Caki2 (cell line): Measurements from ENCODE around the gene CALN1. TPM values are rescaled to one million over a fixed set of nuclear protein-coding genes. Genes with fewer than 3 reads are reported as not detected.

Source experiments
- DNase-seq: peaks from one replicate; pipeline ENCODE4 v3.0.0-alpha.2; 2015; ENCODE audit warnings: low read depth
- in situ Hi-C: cut with HindIII; loops from 2 replicates; pipeline ENCODE4 v1.10.0; 2016; ENCODE audit warnings: low sequenced_read_pairs, low pct_unique_long_range_greater_than_20kb, mixed read lengths
- total RNA-seq: library from RNA; depleted of rRNA; stranded (reverse); fragments of >200 nt; shearing (Covaris generic); gene quantifications from 2 replicates; pipeline ENCODE4 v1.2.3, GENCODE V29; 2014; ENCODE audit warnings: low replicate concordance

Gene CALN1
- total RNA-seq, 1 experiment from 2014 or later: not detected

DNA sequence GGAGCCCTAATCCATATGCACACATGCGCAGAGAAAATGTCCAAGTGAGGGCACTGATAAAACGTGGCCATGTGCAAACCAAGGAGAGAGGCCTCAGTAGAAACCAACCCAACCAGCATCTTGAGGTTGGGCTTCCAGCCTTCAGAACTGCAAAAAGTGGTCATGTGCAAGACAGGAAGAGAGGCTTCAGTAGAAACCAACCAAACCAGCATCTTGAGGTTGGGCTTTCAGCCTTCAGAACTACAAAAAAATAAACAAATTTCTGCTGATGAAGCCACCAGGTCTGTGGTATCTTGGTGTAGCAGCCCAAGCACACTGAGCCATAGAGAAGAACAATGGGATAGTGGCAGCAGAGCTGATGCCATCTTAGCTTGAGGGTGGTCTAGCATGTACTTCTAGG, 371.5 kb downstream of the CALN1 start:
- in situ Hi-C loops: no loop called here
- DNase-seq: no peak

DNA sequence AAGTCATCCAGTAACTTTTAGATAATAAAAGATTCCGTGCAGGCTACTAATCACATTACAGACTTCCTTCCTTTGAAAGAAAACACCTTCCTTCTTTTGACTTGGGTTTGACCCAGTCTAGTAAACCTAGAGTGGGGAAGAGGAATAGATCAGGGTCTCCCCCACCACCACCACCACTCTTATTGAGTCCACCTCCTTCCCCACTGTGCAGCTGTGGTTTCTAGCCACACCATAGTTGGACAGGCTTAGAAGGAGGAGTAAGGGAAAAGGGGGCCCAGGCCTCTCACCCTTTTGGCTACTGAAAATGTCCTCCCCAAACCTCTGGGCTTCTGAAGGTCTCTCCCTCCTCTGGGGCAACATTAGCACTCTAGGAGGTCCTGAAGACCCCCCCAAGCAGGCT, 372.7 kb downstream of the CALN1 start:
- in situ Hi-C loops: no loop called here
- no peak for DNase-seq

DNA sequence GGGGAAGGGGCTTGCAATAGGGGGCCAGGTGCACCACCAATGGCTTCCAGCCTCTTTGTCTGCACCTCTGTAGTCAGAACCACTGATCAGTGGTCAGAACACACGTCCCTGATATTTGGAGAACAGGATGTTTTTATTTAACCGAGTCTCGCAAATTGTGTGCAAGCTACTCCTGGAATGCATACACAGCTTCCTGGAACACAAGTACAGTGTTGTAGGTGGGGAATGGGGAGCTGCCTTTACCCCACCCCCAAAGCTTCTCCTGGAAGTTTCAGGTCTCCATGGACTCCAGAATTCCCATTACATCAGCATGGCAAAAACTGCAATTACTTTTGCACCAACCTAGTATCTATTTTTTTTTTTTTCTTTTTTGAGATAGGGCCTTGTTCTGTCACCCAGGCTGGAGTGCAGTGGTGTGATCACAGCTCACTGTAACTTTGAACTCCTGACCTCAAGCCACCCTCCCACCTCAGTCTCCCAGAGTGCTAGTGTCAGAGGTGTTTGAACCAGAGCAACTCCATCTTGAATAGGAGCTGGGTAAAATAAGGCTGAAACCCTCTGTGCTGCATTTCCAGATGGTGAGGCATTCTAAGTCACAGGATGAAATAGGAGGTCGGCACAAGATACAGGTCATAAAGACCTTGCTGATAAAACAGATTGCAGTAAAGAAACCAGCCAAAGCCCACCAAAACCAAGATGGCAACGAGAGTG, 374.0 kb downstream of the CALN1 start:
- in situ Hi-C loops: no loop called here
- DNase-seq: no peak

DNA sequence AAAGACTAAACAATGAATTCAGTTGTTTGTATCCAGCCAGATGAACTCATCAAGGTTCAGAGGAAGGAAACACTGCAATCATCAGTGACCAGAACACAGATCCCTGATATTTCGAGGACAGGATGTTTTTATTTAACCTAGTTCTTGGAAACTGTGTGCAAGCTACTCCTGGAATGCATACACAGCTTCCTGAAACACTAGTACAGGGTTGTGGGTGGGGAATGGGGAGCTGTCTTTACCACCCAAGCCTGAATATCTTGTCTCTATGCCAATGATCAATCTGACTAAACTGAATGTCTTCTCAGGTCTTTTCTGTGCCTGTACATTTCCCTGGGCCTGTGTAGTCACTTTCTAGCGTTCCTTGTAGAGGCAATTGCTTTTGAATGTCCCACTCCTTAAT, 374.6 kb downstream of the CALN1 start:
- in situ Hi-C loops: no loop called here
- DNase-seq: no peak

DNA sequence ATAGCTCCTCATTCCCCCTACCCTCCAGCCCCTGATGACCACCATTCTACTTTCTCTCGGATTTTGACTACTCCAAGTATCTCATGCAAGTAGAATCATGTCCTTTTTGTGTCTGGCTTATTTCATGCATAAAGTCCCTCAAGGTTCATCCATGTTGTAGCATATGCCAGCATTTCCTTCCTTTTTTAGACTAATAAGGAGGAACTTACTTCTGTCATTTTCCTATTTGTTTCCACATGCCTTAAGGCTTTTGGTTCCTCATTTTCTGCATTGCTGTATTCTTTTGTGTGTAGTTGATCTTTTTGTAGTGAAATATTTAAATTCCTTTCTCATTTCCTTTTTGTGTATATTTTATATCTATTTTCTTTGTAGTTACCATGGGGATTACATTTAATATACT, 376.9 kb downstream of the CALN1 start:
- DNase-seq: no peak
- in situ Hi-C loops: no loop called here

DNA sequence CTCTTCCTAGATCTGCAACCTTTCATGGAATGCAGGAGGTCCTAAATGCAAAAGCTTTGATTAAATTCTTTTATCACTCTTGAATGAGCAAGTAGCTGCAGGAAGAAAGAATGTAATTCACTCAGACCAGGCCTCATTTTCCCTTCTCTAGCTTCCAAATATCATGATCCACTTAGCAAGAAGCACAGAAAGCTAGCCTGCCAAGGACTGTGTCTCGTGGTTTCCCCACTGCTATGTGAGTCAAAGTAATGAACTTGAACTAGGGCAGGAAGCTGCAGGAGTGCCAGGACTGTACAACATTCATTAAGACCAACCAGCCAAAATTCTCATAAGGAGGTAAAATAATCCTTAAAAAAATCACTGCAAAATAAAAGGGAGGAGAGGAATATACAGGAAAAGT, 379.2 kb downstream of the CALN1 start:
- in situ Hi-C loops: no loop called here

DNA sequence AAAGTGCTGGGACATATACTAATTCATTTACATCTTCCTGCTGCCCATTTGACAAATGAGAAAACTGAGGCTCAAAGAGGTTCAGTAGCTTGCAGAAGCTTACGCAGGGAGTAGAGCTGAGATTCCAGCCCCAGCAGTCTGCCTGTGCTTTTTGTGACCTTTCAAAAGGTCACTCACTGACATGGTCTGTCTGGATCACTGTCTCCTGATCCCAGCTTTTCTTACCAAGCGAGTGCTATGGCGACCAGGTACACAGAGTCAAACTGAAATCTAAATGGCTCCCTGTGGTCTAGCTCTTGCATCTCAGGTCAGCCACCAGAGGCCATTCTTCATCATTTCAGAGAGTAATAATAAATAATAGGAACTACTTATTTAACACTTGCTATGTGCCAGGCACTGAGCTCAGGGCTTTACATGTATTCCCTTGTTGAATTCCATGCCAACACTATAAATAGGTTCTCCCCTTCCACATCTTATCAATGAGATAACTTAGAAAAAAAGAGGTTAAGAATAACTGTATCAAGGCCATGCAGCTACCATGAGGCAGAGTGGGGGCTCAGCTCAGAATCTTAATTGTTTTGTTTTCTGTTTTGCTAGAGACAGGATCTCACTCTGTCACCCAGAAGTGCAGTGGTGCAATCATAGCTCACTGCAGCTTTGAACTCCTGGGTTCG, 381.0 kb downstream of the CALN1 start:
- DNase-seq: no peak
- in situ Hi-C loops: no loop called here

More for the DNA sequence above, 379.2 kb downstream of the CALN1 start:
- no peak for DNase-seq

DNA sequence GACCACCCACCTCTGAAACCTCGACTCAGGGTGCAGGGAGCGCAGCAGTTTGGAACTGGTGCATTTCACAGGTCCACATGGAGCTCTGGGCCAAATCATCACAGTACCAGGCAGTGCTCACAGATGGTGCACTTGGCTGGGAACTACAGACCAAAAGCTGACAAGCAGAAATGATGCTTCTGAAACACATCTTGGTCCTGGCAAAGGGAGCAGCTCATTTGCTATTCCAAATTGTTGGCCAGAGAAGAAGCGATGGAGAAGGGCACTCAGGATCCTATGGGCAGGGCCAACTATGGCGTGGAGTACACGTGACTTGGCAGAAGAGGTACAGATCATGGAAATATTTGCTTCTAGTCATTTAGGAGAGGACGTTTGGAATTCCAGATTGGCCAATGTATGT, 383.9 kb downstream of the CALN1 start:
- in situ Hi-C loops: no loop called here
- no peak for DNase-seq

DNA sequence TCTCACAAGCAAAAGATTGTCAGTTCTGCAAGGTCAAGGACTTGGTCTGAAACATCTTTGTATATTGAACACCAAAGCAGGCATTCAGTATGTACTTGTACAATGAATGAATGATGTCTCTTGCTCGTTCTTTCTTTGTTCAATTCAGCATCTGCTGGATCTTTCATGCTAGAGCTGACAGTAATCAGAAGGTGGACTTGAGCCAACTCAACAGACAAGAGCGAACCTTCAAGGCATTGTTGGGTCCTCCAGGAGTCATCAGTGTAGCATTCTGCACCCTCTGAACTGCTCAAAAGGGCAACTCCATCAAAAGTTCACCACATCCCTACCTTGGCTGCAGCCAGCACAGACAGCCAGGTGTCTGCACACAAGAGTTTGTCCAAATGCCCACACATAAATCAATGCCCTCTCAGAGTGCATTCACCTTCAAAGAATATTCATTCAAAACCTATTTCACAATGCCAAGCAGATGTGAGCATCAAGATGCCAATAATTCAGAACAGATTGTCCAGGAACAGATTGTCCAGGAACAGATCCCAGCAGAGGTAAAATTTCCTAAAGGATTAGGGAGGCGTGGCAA, 386.7 kb downstream of the CALN1 start:
- in situ Hi-C loops: no loop called here
- DNase-seq: no peak

DNA sequence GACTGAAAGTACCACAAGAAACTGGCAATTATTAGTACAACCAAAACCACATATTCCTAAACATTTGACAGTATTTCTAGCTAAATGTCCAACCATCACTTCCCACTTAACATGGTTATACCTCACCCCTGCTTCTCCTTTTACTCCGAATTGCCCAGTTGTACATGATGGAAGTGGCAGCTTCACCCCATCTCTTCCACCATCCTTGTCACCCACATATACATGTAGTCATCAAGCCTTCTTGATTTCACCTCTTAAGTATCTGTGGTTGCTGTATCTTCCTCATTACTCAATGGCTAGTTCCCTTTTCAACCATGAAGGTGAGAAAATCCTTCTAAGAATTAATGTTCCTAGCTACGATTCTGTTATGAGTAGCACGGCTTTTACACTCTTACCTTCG, 388.2 kb downstream of the CALN1 start:
- no peak for DNase-seq
- in situ Hi-C loops: no loop called here

DNA sequence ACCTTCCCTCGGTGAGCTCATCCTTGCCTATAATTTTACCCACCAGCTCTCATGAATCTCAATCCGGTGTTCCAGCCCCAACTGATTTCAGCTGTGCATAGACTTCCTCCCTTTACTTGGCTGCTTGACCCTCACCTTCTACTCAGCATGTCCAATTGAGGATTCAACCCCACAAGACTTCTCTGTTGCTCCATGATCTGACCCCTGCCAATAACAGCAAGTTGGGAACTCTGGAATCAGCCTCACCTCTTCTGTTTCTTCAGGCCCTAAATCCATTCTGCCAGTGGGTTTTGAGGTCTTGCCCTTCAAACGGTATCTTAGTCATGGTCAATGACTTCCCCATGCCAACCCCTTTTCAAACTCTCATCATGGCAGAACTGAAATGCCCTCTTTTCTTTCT, 390.4 kb downstream of the CALN1 start:
- in situ Hi-C loops: no loop called here
- DNase-seq: no peak

DNA sequence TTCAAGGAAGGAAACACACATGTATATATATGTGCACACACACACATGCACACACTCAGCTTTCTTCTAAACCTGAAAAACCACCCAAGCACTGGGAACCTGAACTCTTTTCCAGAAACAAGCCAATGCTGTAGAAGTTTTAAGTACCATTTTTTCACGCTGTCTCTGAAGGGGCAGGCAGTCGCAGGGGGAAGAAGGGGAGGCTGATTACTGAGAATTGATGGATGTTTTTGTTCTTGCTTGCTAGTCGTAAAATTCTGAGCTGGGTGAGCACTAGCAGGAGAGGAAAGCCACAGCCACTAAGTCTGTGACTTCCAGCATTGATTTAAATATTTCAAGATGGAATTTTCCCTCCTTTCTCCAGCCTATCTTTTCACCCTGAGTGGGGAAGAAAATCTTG, 391.8 kb downstream of the CALN1 start:
- in situ Hi-C loops: no loop called here
- no peak for DNase-seq

DNA sequence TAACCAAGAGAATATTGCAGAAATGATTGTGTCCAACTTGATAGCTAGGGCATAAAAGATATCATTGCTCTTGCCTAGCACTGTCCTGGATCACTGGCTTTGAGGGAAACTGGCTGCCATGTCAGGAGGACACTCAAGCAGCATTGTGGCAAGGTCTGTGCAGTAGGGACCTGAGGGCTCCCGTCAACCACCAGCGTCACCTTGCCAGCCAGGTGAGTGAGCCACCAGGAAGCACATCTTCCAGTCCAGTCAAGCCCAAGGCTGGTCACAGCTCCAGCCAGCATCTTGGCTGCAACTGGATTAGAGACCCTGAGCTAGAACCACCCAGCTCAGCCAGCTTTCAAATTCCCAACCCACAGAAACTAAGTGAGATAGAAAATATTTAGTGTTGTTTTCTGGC, 392.7 kb downstream of the CALN1 start:
- no peak for DNase-seq
- in situ Hi-C loops: no loop called here

DNA sequence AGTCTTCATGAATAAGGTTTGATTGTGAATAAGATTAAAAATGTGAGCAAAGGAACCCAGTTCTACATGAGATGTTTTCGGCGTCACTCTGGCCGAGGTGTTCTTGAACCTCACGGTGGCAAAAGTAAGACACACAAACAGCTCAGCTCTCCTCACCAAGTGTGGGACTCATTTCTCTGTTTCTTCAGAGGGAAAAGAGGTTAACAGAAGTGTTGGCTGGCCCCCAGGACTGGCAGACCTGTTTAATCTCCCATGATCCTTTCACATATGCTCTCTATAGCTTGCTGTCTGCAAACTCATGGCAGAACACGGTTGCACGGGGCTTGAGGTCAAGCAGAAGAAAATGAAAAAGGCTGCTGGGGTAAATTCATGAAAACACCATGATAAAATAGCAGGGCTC, 394.4 kb downstream of the CALN1 start:
- in situ Hi-C loops: no loop called here
- DNase-seq: no peak

DNA sequence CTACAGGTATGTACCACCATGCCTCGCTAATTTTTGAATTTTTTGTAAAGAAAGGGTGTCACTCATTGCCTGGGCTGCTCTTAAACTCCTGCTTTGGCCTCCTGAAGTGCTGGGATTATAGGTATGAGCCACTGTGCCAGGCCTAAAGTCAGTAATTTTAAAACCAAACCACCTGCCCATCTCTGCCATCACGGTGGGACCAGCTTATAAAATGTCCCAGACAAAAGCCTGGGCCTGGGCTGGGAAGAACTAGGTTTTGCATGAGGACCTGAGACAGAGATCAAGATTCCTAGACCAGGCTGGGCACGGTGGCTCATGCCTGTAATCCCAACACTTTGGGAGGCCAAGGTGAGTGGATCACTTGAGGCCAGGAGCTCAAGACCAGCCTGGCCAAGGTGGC, 395.6 kb downstream of the CALN1 start:
- in situ Hi-C loops: no loop called here
- DNase-seq: no peak

DNA sequence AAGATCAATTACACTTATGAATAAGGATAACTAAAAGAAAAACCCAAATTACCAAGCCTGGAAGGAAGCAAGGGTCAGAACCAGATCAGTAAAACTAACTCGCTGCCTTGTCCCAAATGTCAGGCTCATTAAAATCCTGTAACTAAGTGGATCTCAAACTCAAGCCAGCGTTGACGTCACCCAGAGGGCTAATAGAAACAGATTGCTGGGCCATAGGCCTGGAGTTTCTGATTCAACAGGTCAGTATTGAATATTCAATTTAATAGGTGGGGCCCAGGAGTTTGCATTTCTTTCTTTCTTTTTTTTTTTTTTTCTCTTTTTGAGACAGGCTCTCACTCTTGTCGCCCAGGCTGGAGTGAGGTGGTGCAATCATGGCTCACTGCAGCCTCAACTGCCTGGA, 397.0 kb downstream of the CALN1 start:
- no peak for DNase-seq
- in situ Hi-C loops: no loop called here

DNA sequence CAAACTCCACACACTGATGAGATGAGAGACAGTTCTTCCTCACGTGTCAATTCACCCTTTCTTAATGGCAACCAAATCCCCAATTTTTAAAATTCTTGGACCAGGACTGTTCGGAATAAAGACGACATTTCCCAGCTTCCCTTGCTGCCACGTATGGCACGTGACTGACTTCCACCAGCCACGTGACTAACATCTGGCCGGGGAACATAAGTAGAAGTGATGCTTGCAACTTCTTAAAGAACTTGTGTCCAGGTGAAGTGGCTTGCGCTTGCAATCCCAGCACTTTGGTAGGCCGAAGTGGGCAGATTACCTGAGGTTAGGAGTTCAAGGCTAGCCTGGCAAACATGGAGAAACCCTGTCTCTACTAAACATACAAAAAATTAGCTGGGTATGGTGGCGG, 405.1 kb downstream of the CALN1 start:
- no peak for DNase-seq
- in situ Hi-C loops: no loop called here

DNA sequence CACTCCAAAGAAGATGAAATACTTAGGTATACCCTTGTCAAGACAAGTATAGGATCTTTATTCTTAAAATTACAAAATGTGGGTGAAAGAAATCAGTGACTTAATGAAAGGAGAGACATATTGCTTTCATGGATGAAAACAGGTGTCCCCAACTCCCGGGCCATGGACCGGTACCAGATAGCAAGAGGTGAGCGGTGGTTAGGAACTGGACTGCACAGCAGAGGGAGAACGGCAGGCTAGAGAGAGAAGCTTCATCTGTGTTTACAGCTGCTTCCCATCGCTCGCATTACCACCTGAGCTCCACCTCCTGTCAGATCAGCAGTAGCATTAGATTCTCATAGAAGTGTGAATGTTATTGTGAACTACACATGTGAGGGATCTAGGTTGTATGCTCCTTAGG, 408.9 kb downstream of the CALN1 start:
- in situ Hi-C loops: no loop called here
- DNase-seq: no peak

DNA sequence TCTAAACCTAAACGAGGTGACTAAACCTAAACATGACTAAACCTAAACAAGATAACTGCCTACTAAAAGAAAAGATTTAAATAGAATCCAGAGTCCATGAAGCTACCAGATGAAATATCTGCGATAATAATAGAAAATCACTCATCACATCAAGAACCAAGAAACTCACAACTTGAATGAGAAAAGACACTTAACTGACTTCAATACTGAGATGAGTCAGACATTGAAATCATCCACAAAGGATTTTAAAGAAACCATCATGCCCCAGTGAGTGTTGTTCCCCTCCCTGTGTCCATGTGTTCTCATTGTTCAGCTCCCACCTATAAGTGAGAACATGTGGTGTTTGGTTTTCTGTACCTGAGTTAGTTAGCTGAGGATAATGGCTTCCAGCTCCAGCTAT, 416.0 kb downstream of the CALN1 start:
- in situ Hi-C loops: no loop called here
- no peak for DNase-seq

DNA sequence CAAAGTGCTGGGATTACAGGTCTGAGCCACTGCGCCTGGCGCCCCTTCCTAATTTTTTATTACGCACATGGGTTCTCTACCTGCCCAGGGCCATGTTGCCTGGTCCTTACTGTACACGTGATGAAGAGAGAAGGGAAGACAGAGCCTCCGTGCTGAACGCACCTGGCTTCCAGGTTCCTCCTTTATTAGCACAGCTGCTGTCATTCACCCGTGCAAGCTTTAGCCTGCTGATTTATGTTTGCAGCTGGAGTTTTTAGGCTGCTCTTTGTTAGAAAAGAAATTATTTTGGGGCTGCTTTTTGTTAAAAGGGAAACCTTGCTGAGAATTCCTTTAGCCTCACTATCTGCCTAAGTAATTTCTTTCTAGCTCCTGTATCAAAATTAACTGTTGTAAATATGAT, 417.0 kb downstream of the CALN1 start:
- in situ Hi-C loops: no loop called here
- DNase-seq: no peak
